HEK293 (cell line): ENCODE data around the gene MVB12B.

ENCODE experiments used
- CTCF ChIA-PET: fragments of 350-600 bp; formaldehyde crosslinking; extraction: SDS; loops from one replicate; lab custom pipeline; 2021; ENCODE audit warnings: antibody characterized with exemption; lab: Yijun Ruan, JAX
- POLR2A ChIA-PET: fragments of 300-600 bp; formaldehyde crosslinking; extraction: SDS; loops from one replicate; lab custom pipeline; 2020; ENCODE audit warnings: antibody characterized with exemption, inconsistent platforms; lab: Yijun Ruan, JAX
- H3K27ac ChIP-seq: fragments of 200-500 bp; sonication (Bioruptor generic); 2 replicates; pipeline ENCODE4 v1.5.1; 2014; ENCODE audit warnings: low read depth, low read length, control low read depth, inconsistent platforms; ENCODE audit errors: extremely low read depth
- H3K36me3 ChIP-seq, 2 experiments: fragments of 200-500 bp in 1 of 2; sonication (Bioruptor generic) in 1 of 2; 1 replicate in 1 of 2; 2 replicates in 1 of 2; pipeline ENCODE4 v1.5.1; 2014 to 2017; ENCODE audit warnings: inconsistent platforms in 2 of 2, low read length in 2 of 2; ENCODE audit not compliant: control insufficient read depth in 2 of 2, insufficient read depth in 1 of 2
- H3K4me1 ChIP-seq: fragments of 200-500 bp; sonication (Bioruptor generic); 2 replicates; pipeline ENCODE4 v1.5.1; 2014; ENCODE audit warnings: mild to moderate bottlenecking, low read length, inconsistent platforms; ENCODE audit not compliant: control insufficient read depth, insufficient read depth
- H3K4me3 ChIP-seq: 2 replicates; pipeline ENCODE4 v1.5.1; 2011; ENCODE audit warnings: low read depth, mild to moderate bottlenecking, control low read depth, low read length, moderate library complexity
- H3K9me3 ChIP-seq: fragments of 200-500 bp; sonication (Bioruptor generic); 2 replicates; pipeline ENCODE4 v1.5.1; 2014; ENCODE audit warnings: low read depth, low read length, inconsistent platforms; ENCODE audit not compliant: control insufficient read depth, insufficient read depth
- GLI2 ChIP-seq: fragments of 450-650 bp; formaldehyde crosslinking; IDR thresholded peaks from 2 replicates; pipeline ENCODE4; 2017; ENCODE audit warnings: missing biosample characterization, missing genetic modification characterization, low read depth, borderline replicate concordance
- MEIS1 ChIP-seq: sonication (generic); formaldehyde crosslinking; IDR thresholded peaks from 2 replicates; pipeline ENCODE4 v1.8.1; 2022; ENCODE audit warnings: missing genetic modification reagents, mild to moderate bottlenecking, borderline replicate concordance
- TCF7L2 ChIP-seq: IDR thresholded peaks from 2 replicates; pipeline ENCODE4 v1.6.1; 2011; ENCODE audit warnings: low read depth, mild to moderate bottlenecking, inconsistent platforms, low read length, moderate library complexity, borderline replicate concordance
- ZFP3 ChIP-seq: fragments of 450-650 bp; formaldehyde crosslinking; IDR thresholded peaks from 2 replicates; pipeline ENCODE4 v1.5.1; 2016; ENCODE audit warnings: low read depth, missing biosample characterization, missing genetic modification characterization
- ZNF184 ChIP-seq: fragments of 450-650 bp; IDR thresholded peaks from 2 replicates; pipeline ENCODE4 v1.5.1; 2018; ENCODE audit warnings: missing biosample characterization, mild to moderate bottlenecking, missing genetic modification characterization
- ZNF2 ChIP-seq: fragments of 450-650 bp; formaldehyde crosslinking; IDR thresholded peaks from 2 replicates; pipeline ENCODE4 v1.5.1; 2016; ENCODE audit warnings: missing biosample characterization, missing genetic modification characterization
- ZNF341 ChIP-seq: fragments of 450-650 bp; formaldehyde crosslinking; IDR thresholded peaks from 2 replicates; pipeline ENCODE4; 2016; ENCODE audit warnings: low read depth, missing biosample characterization, missing genetic modification characterization
- ZNF404 ChIP-seq: fragments of 450-650 bp; formaldehyde crosslinking; IDR thresholded peaks from 2 replicates; pipeline ENCODE4 v1.5.1; 2017; ENCODE audit warnings: missing biosample characterization, missing genetic modification characterization
- ZNF433 ChIP-seq: fragments of 450-650 bp; formaldehyde crosslinking; IDR thresholded peaks from 2 replicates; pipeline ENCODE4 v1.5.1; 2016; ENCODE audit warnings: missing biosample characterization, missing genetic modification characterization, low read depth
- ZNF529 ChIP-seq: fragments of 450-650 bp; formaldehyde crosslinking; IDR thresholded peaks from 2 replicates; pipeline ENCODE4 v1.5.1; 2017; ENCODE audit warnings: missing genetic modification characterization, missing biosample characterization; ENCODE audit not compliant: insufficient replicate concordance
- ZNF670 ChIP-seq: fragments of 450-650 bp; formaldehyde crosslinking; IDR thresholded peaks from 2 replicates; pipeline ENCODE4 v1.5.1; 2016; ENCODE audit warnings: missing biosample characterization, missing genetic modification characterization, low read depth
- ZNF791 ChIP-seq: fragments of 450-650 bp; formaldehyde crosslinking; IDR thresholded peaks from 2 replicates; pipeline ENCODE4 v1.5.1; 2016; ENCODE audit warnings: missing biosample characterization, missing genetic modification characterization
- TF ChIP-seq, protein P1 (sequence below): fragments of 450-650 bp; formaldehyde crosslinking; IDR thresholded peaks from 2 replicates; pipeline ENCODE4 v1.5.1; 2017; ENCODE audit warnings: missing biosample characterization, missing genetic modification characterization
- TF ChIP-seq, protein P2 (sequence below): fragments of 450-650 bp; formaldehyde crosslinking; IDR thresholded peaks from 2 replicates; pipeline ENCODE4 v1.5.1; 2016; ENCODE audit warnings: missing biosample characterization, missing genetic modification characterization
- TF ChIP-seq, protein P3 (sequence below): fragments of 450-650 bp; formaldehyde crosslinking; IDR thresholded peaks from 2 replicates; pipeline ENCODE4 v1.5.1; 2016; ENCODE audit warnings: missing biosample characterization, missing genetic modification characterization
- TF ChIP-seq, protein P4 (sequence below): fragments of 450-650 bp; formaldehyde crosslinking; IDR thresholded peaks from 2 replicates; pipeline ENCODE4 v1.5.1; 2016; ENCODE audit warnings: missing biosample characterization, missing genetic modification characterization, low read depth
- TF ChIP-seq, protein P5 (sequence below): fragments of 450-650 bp; formaldehyde crosslinking; IDR thresholded peaks from 2 replicates; pipeline ENCODE4 v1.5.0; 2017; ENCODE audit warnings: missing biosample characterization, missing genetic modification characterization, borderline replicate concordance
- TF ChIP-seq, protein P6 (sequence below): fragments of 450-650 bp; formaldehyde crosslinking; IDR thresholded peaks from 2 replicates; pipeline ENCODE4 v1.5.1; 2016; ENCODE audit warnings: missing biosample characterization, missing genetic modification characterization

Gene MVB12B

DNA sequence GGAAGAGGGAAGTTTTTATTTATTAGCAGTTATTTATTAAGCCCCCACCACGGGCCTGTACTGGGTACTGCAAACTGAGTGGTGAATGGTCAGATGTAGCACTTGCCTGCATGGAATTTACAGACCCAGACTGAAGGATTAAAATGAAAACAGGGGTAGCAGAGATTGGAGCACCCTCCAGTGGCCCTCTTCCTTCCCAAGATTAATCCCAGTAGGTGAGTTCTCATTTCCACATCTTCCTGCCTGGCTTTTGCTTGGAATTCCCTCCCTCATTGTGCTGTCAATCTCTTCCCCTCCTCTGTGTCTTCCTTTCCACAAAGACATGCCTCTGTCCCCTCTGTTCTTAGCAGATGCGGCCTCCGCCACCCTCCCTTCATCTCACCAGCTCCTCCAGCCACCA is 39.2 kb downstream of the MVB12B start:
- CTCF ChIA-PET, result no interaction called here
- Histone ChIP-seq H3K4me1 (no peaks in the 10 kb centered on the region), H3K4me3 (no peak overlapping the region), H3K27ac (no peak overlapping the region), H3K9me3 (no peaks in the 10 kb centered on the region), H3K36me3 (no peaks in the 10 kb centered on the region)
- POLR2A ChIA-PET, result no interaction called here
- TF ChIP-seq ZNF2 (tag by site-specific recombination), result no peak
- TF ChIP-seq ZNF529 (tag by site-specific recombination), result no peak
- TF ChIP-seq, protein P1, sequence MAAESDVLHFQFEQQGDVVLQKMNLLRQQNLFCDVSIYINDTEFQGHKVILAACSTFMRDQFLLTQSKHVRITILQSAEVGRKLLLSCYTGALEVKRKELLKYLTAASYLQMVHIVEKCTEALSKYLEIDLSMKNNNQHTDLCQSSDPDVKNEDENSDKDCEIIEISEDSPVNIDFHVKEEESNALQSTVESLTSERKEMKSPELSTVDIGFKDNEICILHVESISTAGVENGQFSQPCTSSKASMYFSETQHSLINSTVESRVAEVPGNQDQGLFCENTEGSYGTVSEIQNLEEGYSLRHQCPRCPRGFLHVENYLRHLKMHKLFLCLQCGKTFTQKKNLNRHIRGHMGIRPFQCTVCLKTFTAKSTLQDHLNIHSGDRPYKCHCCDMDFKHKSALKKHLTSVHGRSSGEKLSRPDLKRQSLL (tag by site-specific recombination), result no peak

DNA sequence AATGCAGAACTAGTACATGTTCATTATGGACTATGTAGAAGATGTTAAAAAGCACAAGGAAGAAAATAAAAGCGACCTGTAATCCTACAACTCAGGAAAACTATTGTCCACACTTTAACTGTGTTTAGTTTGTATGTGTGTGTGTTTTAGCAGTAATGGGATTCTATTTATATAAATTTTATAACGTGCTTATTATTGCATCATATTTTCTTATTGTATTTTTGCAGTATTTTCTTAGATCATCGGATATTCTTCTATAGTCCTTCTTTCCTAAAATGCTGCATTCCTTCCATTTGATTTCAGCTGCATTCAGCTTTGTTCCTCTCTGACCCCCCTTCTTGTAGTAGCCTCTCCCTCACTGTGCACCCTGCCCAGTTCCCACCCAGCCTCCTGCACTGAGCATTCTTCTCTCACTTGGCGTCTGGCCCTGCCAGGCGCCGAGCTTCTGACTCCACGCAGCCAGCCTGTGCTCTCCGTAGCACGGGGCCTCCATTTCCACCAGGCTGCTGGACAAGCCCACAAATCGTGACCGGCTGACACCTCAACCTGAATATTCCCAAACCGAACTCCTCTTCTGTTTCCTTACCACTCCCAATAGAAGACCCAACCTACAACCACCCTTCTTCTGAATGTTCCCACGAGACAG is 39.9 kb downstream of the MVB12B start:
- ChIA-PET POLR2A (interaction anchor here (0.6 kb wide), 1 partner anchor 23 kb away, joined by 7 read pairs; no protein-coding TSS in a partner anchor), CTCF (interaction anchor here (0.8 kb wide), 1 partner anchor 125 kb away, joined by 3 read pairs; no protein-coding TSS in a partner anchor)
- Histone ChIP-seq H3K27ac (no peak overlapping the region), H3K4me3 (no peak overlapping the region), H3K36me3 (no peaks in the 10 kb centered on the region), H3K4me1 (no peaks in the 10 kb centered on the region), H3K9me3 (no peaks in the 10 kb centered on the region)
- TF ChIP-seq ZNF341 (tag by site-specific recombination), result no peak
- TF ChIP-seq ZFP3 (tag by site-specific recombination), result no peak
- TF ChIP-seq, protein P2, sequence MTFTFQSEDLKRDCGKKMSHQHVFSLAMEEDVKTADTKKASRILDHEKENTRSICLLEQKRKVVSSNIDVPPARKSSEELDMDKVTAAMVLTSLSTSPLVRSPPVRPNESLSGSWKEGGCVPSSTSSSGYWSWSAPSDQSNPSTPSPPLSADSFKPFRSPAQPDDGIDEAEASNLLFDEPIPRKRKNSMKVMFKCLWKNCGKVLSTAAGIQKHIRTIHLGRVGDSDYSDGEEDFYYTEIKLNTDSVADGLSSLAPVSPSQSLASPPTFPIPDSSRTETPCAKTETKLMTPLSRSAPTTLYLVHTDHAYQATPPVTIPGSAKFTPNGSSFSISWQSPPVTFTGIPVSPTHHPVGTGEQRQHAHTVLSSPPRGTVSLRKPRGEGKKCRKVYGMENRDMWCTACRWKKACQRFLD (tag by site-specific recombination), result no peak
- TF ChIP-seq, protein P3, sequence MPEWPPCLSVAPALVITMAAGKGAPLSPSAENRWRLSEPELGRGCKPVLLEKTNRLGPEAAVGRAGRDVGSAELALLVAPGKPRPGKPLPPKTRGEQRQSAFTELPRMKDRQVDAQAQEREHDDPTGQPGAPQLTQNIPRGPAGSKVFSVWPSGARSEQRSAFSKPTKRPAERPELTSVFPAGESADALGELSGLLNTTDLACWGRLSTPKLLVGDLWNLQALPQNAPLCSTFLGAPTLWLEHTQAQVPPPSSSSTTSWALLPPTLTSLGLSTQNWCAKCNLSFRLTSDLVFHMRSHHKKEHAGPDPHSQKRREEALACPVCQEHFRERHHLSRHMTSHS, result no peak
- no peak for TF ChIP-seq MEIS1 (CRISPR knock-in tag)
- no peak for TF ChIP-seq ZNF791 (tag by site-specific recombination)
- TF ChIP-seq ZNF433 (tag by site-specific recombination), result no peak
- TF ChIP-seq, protein P4, sequence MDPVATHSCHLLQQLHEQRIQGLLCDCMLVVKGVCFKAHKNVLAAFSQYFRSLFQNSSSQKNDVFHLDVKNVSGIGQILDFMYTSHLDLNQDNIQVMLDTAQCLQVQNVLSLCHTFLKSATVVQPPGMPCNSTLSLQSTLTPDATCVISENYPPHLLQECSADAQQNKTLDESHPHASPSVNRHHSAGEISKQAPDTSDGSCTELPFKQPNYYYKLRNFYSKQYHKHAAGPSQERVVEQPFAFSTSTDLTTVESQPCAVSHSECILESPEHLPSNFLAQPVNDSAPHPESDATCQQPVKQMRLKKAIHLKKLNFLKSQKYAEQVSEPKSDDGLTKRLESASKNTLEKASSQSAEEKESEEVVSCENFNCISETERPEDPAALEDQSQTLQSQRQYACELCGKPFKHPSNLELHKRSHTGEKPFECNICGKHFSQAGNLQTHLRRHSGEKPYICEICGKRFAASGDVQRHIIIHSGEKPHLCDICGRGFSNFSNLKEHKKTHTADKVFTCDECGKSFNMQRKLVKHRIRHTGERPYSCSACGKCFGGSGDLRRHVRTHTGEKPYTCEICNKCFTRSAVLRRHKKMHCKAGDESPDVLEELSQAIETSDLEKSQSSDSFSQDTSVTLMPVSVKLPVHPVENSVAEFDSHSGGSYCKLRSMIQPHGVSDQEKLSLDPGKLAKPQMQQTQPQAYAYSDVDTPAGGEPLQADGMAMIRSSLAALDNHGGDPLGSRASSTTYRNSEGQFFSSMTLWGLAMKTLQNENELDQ (tag by site-specific recombination), result no peak
- no peak for TF ChIP-seq ZNF184 (tag by site-specific recombination)
- no peak for TF ChIP-seq GLI2 (tag by site-specific recombination)
- no peak for TF ChIP-seq ZNF670 (tag by site-specific recombination)

DNA sequence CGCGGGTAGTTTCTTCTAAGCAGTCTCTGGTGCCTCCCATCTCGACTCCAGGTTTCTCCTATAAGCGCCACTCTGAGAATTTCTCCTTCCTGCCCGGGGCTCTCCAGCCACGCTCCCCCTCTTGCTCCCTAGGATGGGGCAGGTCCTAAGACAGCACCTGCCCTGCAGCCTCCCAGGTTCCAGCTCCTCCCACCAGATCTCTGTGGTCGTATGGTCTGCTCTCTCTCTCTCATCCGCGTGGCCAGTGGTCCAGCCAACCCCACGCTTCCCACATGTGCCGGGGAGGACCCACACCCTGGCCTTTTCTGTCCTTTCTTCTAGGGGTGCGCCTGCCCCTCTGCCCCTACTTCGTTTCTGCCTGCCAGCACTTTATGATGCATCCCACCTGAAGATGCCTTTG is 40.5 kb downstream of the MVB12B start:
- TF ChIP-seq, protein P5, sequence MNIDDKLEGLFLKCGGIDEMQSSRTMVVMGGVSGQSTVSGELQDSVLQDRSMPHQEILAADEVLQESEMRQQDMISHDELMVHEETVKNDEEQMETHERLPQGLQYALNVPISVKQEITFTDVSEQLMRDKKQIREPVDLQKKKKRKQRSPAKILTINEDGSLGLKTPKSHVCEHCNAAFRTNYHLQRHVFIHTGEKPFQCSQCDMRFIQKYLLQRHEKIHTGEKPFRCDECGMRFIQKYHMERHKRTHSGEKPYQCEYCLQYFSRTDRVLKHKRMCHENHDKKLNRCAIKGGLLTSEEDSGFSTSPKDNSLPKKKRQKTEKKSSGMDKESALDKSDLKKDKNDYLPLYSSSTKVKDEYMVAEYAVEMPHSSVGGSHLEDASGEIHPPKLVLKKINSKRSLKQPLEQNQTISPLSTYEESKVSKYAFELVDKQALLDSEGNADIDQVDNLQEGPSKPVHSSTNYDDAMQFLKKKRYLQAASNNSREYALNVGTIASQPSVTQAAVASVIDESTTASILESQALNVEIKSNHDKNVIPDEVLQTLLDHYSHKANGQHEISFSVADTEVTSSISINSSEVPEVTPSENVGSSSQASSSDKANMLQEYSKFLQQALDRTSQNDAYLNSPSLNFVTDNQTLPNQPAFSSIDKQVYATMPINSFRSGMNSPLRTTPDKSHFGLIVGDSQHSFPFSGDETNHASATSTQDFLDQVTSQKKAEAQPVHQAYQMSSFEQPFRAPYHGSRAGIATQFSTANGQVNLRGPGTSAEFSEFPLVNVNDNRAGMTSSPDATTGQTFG, result no peak
- TF ChIP-seq TCF7L2, result no peak
- TF ChIP-seq, protein P6, sequence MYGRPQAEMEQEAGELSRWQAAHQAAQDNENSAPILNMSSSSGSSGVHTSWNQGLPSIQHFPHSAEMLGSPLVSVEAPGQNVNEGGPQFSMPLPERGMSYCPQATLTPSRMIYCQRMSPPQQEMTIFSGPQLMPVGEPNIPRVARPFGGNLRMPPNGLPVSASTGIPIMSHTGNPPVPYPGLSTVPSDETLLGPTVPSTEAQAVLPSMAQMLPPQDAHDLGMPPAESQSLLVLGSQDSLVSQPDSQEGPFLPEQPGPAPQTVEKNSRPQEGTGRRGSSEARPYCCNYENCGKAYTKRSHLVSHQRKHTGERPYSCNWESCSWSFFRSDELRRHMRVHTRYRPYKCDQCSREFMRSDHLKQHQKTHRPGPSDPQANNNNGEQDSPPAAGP (tag by site-specific recombination), result no peak
- TF ChIP-seq ZNF404 (tag by site-specific recombination), result no peak
- Histone ChIP-seq H3K27ac (no peak overlapping the region), H3K4me3 (no peak overlapping the region), H3K9me3 (no peaks in the 10 kb centered on the region), H3K4me1 (no peaks in the 10 kb centered on the region), H3K36me3 (no peaks in the 10 kb centered on the region)
- CTCF ChIA-PET, result interaction anchor here (0.8 to 2.0 kb wide), 2 partner anchors 124 to 125 kb away, joined by 3 to 6 read pairs; no protein-coding TSS in a partner anchor
- POLR2A ChIA-PET, result interaction anchor here (0.6 kb wide), 1 partner anchor 24 kb away, joined by 7 read pairs; no protein-coding TSS in a partner anchor
